Keratinocyte (primary cell): Measurements from ENCODE around the gene UBXN6. TPM values are rescaled to one million over a fixed set of nuclear protein-coding genes. Genes with fewer than 3 reads are reported as not detected.

Experiments used
- DNase-seq: peaks from one replicate; pipeline ENCODE4 v3.0.0-alpha.2; 2011; ENCODE audit warnings: low read depth, missing footprints, low spot score
- FAIRE-seq: peaks from 2 replicates; lab custom pipeline; 2011; peaks lifted over from hg19 to GRCh38; lab: Jason Lieb, UNC
- H2AFZ ChIP-seq: 2 replicates; pipeline ENCODE4 v1.6.0; 2012; ENCODE audit warnings: low read length, control low read depth, inconsistent platforms; ENCODE audit not compliant: control insufficient read depth
- H3K27ac ChIP-seq: 2 replicates; pipeline ENCODE4 v1.5.1; 2011; ENCODE audit warnings: low read length; ENCODE audit not compliant: control insufficient read depth, insufficient read depth
- H3K27me3 ChIP-seq: 3 replicates; pipeline ENCODE4 v1.6.0; 2011; ENCODE audit warnings: low read length; ENCODE audit not compliant: control insufficient read depth, insufficient read depth; ENCODE audit errors: extremely low read depth
- H3K36me3 ChIP-seq, 2 experiments: 2 replicates in 1 of 2; 3 replicates in 1 of 2; pipeline ENCODE4 v1.5.1; 2011; ENCODE audit warnings: low read length in 2 of 2, mild to moderate bottlenecking in 1 of 2; ENCODE audit not compliant: control insufficient read depth in 2 of 2, insufficient read depth in 2 of 2; ENCODE audit errors: extremely low read depth in 1 of 2
- H3K4me1 ChIP-seq: 3 replicates; pipeline ENCODE4 v1.5.1; 2011; ENCODE audit warnings: low read length; ENCODE audit not compliant: control insufficient read depth, insufficient read depth; ENCODE audit errors: extremely low read depth
- H3K4me2 ChIP-seq: 3 replicates; pipeline ENCODE4 v1.6.0; 2011; ENCODE audit warnings: low read depth, low read length; ENCODE audit not compliant: control insufficient read depth, insufficient read depth; ENCODE audit errors: extremely low read depth
- H3K4me3 ChIP-seq, 3 experiments: fragments of 200-600 bp in 1 of 3; sonication (generic) in 1 of 3; 2 replicates in 2 of 3; 3 replicates in 1 of 3; pipeline ENCODE4 v1.5.1; 2011 to 2016; ENCODE audit warnings: low read length in 3 of 3, mild to moderate bottlenecking in 3 of 3, control low read depth in 2 of 3, inconsistent platforms in 1 of 3, low read depth in 1 of 3, mixed read lengths in 1 of 3, mixed run types in 1 of 3, moderate library complexity in 1 of 3; ENCODE audit not compliant: control insufficient read depth in 2 of 3, insufficient read depth in 2 of 3; ENCODE audit errors: extremely low read depth in 1 of 3
- H3K79me2 ChIP-seq: 2 replicates; pipeline ENCODE4 v1.6.0; 2012; ENCODE audit warnings: low read length; ENCODE audit not compliant: control insufficient read depth, insufficient read depth
- H3K9ac ChIP-seq: 3 replicates; pipeline ENCODE4 v1.6.0; 2011; ENCODE audit warnings: low read length; ENCODE audit not compliant: control insufficient read depth, insufficient read depth; ENCODE audit errors: extremely low read depth
- H3K9me1 ChIP-seq: 3 replicates; pipeline ENCODE4 v1.6.0; 2011; ENCODE audit warnings: low read length; ENCODE audit not compliant: control insufficient read depth, insufficient read depth; ENCODE audit errors: extremely low read depth
- H3K9me3 ChIP-seq: 2 replicates; pipeline ENCODE4 v1.5.1; 2012; ENCODE audit warnings: low read depth, low read length; ENCODE audit not compliant: control insufficient read depth
- H4K20me1 ChIP-seq: 3 replicates; pipeline ENCODE4 v1.6.0; 2011; ENCODE audit warnings: low read length; ENCODE audit not compliant: control insufficient read depth, insufficient read depth; ENCODE audit errors: extremely low read depth
- CTCF ChIP-seq, 3 experiments: IDR thresholded peaks in 1 of 3; conservative IDR thresholded peaks in 1 of 3; optimal IDR thresholded peaks in 1 of 3; 2 replicates in 2 of 3; 3 replicates in 1 of 3; pipeline versions ENCODE3 to v1.5.1; 2011; ENCODE audit warnings: low read length in 3 of 3, mild to moderate bottlenecking in 3 of 3, moderate library complexity in 2 of 3, control low read depth in 1 of 3, inconsistent platforms in 1 of 3; ENCODE audit not compliant: insufficient read depth in 2 of 3; ENCODE audit errors: extremely low read depth in 1 of 3
- EZH2 ChIP-seq: IDR thresholded peaks from one replicate; pipeline ENCODE4 v1.6.1; 2012; ENCODE audit warnings: inconsistent platforms, mild to moderate bottlenecking, low read length, moderate library complexity
- dilution Hi-C: fragments of 300-500 bp; cut with MboI; formaldehyde crosslinking; loops from one replicate; pipeline ENCODE4 v1.7.0; 2020; ENCODE audit warnings: low sequenced_read_pairs; ENCODE audit not compliant: extremely low pct_ligation_motif_present
- polyA plus RNA-seq, 5 experiments: library from polyadenylated mRNA; depleted of rRNA in 3 of 5; stranded (reverse) in 3 of 5; stranded (forward) in 1 of 5; unstranded in 1 of 5; fragments of >200 nt; gene quantifications; 1 replicate in 1 of 5; 2 replicates in 3 of 5; 3 replicates in 1 of 5; pipeline versions ENCODE4 v1.2.1 to v1.2.3, GENCODE V29; 2011 to 2012; ENCODE audit warnings: missing spikeins in 2 of 5, low read depth in 1 of 5, low replicate concordance in 1 of 5

The UBXN6 gene
- polyA plus RNA-seq, 1 donor (not counting 4 experiments of a cell fraction or from before 2014, with no cell fraction given), result 36.4 TPM

DNA sequence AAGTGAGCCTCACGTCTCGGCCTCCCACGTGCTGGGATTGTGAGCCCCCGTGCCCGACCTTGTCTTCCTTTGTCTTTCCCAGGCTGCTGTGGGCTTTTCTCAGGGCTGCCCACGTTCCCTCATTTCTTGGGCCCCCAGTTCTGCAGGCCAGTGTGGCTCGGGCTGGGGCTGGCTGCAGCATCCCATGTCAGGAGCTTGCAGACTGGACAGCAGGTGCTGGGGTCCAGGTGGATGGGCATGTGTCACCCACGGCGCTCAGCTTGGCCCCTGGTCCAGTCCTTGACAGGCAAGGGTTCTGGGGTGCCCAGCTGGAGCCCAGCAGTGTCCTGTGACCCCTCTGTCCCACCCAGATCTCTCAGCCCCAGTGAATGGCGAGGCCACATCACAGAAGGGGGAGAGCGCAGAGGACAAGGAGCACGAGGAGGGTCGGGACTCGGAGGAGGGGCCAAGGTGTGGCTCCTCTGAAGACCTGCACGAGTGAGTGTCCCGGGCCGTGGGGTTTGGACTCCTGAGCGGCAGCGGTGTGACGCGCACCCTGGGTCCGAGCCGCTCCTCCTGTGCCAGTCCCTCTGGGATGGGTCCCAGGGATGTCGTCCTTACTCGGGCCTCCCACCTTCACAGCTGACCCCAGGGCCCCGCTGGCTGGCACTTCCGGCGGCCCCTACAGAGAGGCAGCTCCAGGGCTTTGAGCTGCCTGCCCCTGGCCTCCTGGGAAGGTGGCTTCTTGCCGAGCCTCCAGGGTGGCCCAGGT lies 43.4 kb upstream of the UBXN6 start:
- FAIRE-seq, result no peak
- Histone ChIP-seq H3K4me2 (no peak overlapping the region), H4K20me1 (no peaks in the 10 kb centered on the region), H3K4me1 (no peaks in the 10 kb centered on the region), H3K36me3 (peaks cover 14 to 22% of the 10 kb centered on the region in 2 experiments), H2AFZ (no peak overlapping the region), H3K27me3 (no peaks in the 10 kb centered on the region), H3K79me2 (no peaks in the 10 kb centered on the region), H3K4me3 (no peak overlapping the region), H3K9me1 (no peaks in the 10 kb centered on the region), H3K27ac (no peak overlapping the region), H3K9ac (no peak overlapping the region), H3K9me3 (no peaks in the 10 kb centered on the region)
- no peak for TF ChIP-seq EZH2
- no peak for TF ChIP-seq CTCF (optimal IDR thresholded peaks at IDR 0.05 in 1 of 3, IDR thresholded peaks at IDR 0.05 in 1 of 3, conservative IDR thresholded peaks at IDR 0.05 in 1 of 3; ENCODE audit: extremely low read depth in 1 of 3, insufficient read depth in 2 of 3, low read length in 3 of 3)
- DNase-seq, result no peak
- dilution Hi-C loops, result no loop called here

GRCh38 chr19:4499855-4500254 lies 42.3 kb upstream of the UBXN6 start:
- no peak overlapping the region for H3K9ac ChIP-seq
- no peaks in the 10 kb centered on the region for H4K20me1 ChIP-seq
- TF ChIP-seq EZH2 (no peak), CTCF (optimal IDR thresholded peaks at IDR 0.05 in 1 of 3, IDR thresholded peaks at IDR 0.05 in 1 of 3, conservative IDR thresholded peaks at IDR 0.05 in 1 of 3; ENCODE audit: extremely low read depth in 1 of 3, insufficient read depth in 2 of 3, low read length in 3 of 3) (no peak)
- no peaks in the 10 kb centered on the region for H3K27me3 ChIP-seq
- no peaks in the 10 kb centered on the region for H3K9me3 ChIP-seq
- no peaks in the 10 kb centered on the region for H3K9me1 ChIP-seq
- H3K4me1 ChIP-seq, result no peaks in the 10 kb centered on the region
- H2AFZ ChIP-seq, result no peak overlapping the region
- DNase-seq, result no peak
- no peak overlapping the region for H3K4me2 ChIP-seq
- no peak overlapping the region for H3K4me3 ChIP-seq
- H3K27ac ChIP-seq, result no peak overlapping the region
- dilution Hi-C loops, result no loop called here
- peaks cover 18 to 19% of the 10 kb centered on the region in 2 experiments for H3K36me3 ChIP-seq
- no peaks in the 10 kb centered on the region for H3K79me2 ChIP-seq
- FAIRE-seq, result no peak
